Measurements from ENCODE around the gene AQP1. TPM values are rescaled to one million over a fixed set of nuclear protein-coding genes. Genes with fewer than 3 reads are reported as not detected.
A peak's percentile ranks its signal among the peaks of the same experiment; 100 is the strongest.

AQP1 gene
- total RNA-seq, 4 donors from 2014 or later = 48.7 to 231 (median 134) TPM

- intact Hi-C loops (cut with DNase I) = no loop called here
- H3K9me3 ChIP-seq = no peaks in the 10 kb centered on the region
- no peaks in the 10 kb centered on the region for H3K36me3 ChIP-seq
- H3K4me1 ChIP-seq = peaks cover 0 to 7% of the 10 kb centered on the region in 2 donors
- TF ChIP-seq CTCF (IDR thresholded peaks at IDR 0.05) (no peak), POLR2A (IDR thresholded peaks at IDR 0.05) (no peak)
- no peaks in the 10 kb centered on the region for H3K27me3 ChIP-seq
- DNase-seq = peak in 1 of 2 donors; percentile 0
- no peak overlapping the region for H3K4me3 ChIP-seq (replicated peaks in 1 of 3)
- no peak overlapping the region for H3K27ac ChIP-seq
Observed at GRCh38 chr7:30924624-30925023, 13.0 kb downstream of the AQP1 start.

GRCh38 chr7:30925117-30925516 lies 13.5 kb downstream of the AQP1 start:
- WGBS, 2 donors = 69 to 81% methylated on average over 2 of the region's 2 CpGs
- peaks cover 0 to 7% of the 10 kb centered on the region in 2 donors for H3K4me1 ChIP-seq
- DNase-seq = peak in 1 of 2 donors; percentile 0
- TF ChIP-seq POLR2A (IDR thresholded peaks at IDR 0.05) (no peak), CTCF (IDR thresholded peaks at IDR 0.05) (no peak)
- no peak overlapping the region for H3K4me3 ChIP-seq (replicated peaks in 1 of 3)
- no peaks in the 10 kb centered on the region for H3K36me3 ChIP-seq
- H3K9me3 ChIP-seq = no peaks in the 10 kb centered on the region
- no peak overlapping the region for H3K27ac ChIP-seq
- intact Hi-C loops (cut with DNase I) = no loop called here
- H3K27me3 ChIP-seq = no peaks in the 10 kb centered on the region

GRCh38 chr7:30925913-30926312 lies 14.3 kb downstream of the AQP1 start:
- Histone ChIP-seq H3K36me3 (no peaks in the 10 kb centered on the region), H3K27ac (no peak overlapping the region), H3K27me3 (no peaks in the 10 kb centered on the region), H3K4me1 (peaks cover 0 to 7% of the 10 kb centered on the region in 2 donors), H3K4me3 (replicated peaks in 1 of 3) (no peak overlapping the region), H3K9me3 (no peaks in the 10 kb centered on the region)
- DNase-seq = peak in 1 of 2 donors; percentile 0
- WGBS, 2 donors = 89 to 96% methylated on average over 4 to 5 of the region's 5 CpGs
- intact Hi-C loops (cut with DNase I) = no loop called here
- TF ChIP-seq POLR2A (IDR thresholded peaks at IDR 0.05) (no peak), CTCF (IDR thresholded peaks at IDR 0.05) (no peak)

GRCh38 chr7:30926313-30926712 lies 14.7 kb downstream of the AQP1 start:
- no peaks in the 10 kb centered on the region for H3K27me3 ChIP-seq
- intact Hi-C loops (cut with DNase I) = no loop called here
- no peak for TF ChIP-seq POLR2A (IDR thresholded peaks at IDR 0.05)
- TF ChIP-seq CTCF (IDR thresholded peaks at IDR 0.05) = no peak
- H3K9me3 ChIP-seq = no peaks in the 10 kb centered on the region
- H3K36me3 ChIP-seq = no peaks in the 10 kb centered on the region
- peaks cover 0 to 3% of the 10 kb centered on the region in 2 donors for H3K4me1 ChIP-seq
- 94 to 96% methylated on average over 5 of the region's 5 CpGs for WGBS, 2 donors
- DNase-seq = peak in 1 of 2 donors; percentile 0
- H3K27ac ChIP-seq = no peak overlapping the region
- no peak overlapping the region for H3K4me3 ChIP-seq (replicated peaks in 1 of 3)

GRCh38 chr7:30927040-30927439 lies 15.4 kb downstream of the AQP1 start:
- no peak for TF ChIP-seq CTCF (IDR thresholded peaks at IDR 0.05)
- no peak for TF ChIP-seq POLR2A (IDR thresholded peaks at IDR 0.05)
- Histone ChIP-seq H3K36me3 (no peaks in the 10 kb centered on the region), H3K9me3 (no peaks in the 10 kb centered on the region), H3K4me1 (no peaks in the 10 kb centered on the region), H3K27ac (no peak overlapping the region), H3K27me3 (no peaks in the 10 kb centered on the region), H3K4me3 (replicated peaks in 1 of 3) (no peak overlapping the region)
- 59 to 85% methylated on average over 2 to 3 of the region's 3 CpGs for WGBS, 2 donors
- no peak for DNase-seq
- intact Hi-C loops (cut with DNase I) = no loop called here

Data from thyroid gland (tissue), 4 donors.